GM18868 (cell line): ENCODE results near the gene BTBD18.
A peak's percentile ranks its signal among the peaks of the same experiment; 100 is the strongest.

Experiments
- ATAC-seq: cut with Tn5 transposase; IDR thresholded peaks from one replicate; pipeline ENCODE4 v1.9.1; 2021; ENCODE audit warnings: mild to moderate bottlenecking, moderate library complexity; ENCODE audit not compliant: unreplicated experiment

The BTBD18 gene

DNA sequence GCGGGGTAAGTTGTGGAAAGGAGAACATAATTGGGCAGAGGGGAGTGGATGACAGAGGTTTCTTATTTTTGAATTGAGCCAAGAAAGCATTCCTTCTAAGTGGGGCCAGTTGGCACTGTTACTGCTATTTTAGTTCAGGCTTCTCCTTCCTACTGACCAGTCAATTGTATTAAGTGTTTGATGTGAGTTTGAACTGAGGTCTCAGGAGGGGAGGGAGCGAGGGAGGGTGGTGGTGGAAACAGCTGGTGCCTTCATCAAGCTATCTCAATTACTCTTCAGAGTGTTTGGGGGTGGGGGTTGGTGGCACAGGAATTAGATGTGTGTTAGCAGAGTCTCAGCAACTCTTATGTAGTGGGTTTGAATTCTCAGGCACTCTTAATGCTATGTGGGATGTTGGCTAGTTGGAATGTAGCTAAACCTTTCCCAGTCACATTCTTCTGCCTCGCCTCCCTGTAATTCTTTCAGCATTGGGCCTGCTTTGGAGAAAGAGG lies 24.5 kb upstream of the BTBD18 start:
- no peak for ATAC-seq

DNA sequence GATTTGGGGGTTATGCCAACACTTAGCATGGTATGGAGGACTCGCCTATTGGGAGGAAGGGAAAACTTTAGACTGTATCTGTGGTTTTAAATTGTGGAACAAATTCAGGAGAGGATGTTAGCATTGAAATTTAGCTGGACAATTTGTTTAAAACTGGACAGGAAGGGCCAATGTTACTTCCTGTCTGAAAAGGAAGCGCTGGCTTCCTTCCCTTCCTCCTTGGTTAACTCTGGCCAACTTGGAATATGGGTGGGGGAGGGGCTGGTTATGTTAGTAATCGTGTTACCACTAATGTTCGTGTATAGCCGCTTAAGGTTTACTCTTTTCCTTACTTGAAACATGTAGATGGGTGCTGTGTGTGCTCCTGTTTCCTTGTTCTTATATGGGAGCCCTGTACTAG lies 23.9 kb upstream of the BTBD18 start:
- ATAC-seq: no peak

DNA sequence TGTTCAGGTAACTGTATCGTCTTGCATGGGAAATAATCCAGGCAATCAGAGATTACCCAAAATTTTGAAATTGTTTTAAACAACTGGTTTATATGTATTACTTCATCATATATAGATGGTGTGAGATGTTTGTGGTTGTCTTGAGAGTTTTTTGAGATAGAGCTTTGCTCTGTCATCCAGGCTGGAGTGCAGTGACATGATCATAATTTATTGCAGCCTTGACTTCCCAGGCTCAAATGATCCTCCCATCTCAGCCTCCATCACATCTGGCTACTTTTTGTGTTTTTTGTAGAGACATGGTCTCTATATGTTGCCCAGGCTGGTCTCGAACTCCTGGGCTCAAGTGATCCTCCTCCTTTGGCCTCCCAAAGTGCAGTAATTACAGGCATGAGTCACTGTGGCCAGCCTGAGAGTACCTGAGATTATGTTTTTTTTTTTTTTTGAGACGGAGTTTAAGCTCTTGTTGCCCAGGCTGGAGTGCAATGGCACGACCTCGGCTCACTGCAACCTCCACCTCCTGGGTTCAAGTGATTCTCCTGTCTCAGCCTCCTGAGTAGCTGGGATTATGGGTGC lies 21.5 kb upstream of the BTBD18 start:
- ATAC-seq: no peak

DNA sequence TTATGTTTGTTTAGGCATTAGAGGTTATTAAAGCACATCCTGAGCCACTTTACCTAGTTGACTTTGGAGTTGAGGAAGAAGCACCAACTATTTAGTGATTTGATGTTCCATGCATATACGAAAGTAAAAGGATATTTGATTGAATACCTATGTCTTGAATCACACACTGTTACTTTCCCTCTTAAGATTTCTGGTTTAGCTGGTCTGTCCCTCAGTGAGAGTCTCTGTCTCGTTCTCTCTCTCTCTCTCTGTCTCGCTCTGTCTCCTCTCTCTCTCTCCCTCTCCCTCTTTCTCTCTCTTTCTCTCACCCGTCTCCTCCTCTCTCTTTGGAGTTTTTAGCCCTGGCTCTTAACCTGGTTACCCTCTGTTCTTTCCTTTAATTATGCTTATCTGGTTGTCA lies 20.9 kb upstream of the BTBD18 start:
- no peak for ATAC-seq

DNA sequence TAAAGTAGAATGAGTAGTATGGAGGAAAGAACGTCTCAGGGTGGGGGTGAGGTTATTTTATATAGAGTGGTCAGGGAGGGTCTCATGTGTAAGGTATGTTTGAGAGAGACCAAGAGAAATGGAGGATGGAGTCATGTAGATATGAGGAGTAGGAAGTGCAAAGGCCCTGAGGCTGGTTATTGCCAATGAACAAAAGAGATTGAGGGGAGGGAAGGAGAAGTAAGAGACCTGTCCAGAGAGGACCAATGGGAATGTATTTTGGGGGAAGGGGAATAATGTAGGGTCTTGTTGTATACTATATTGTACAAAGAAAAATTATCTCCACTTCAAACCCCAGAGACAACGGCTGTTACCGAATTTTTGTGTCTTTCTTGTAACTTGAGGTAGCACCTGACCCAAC lies 19.7 kb upstream of the BTBD18 start:
- no peak for ATAC-seq

DNA sequence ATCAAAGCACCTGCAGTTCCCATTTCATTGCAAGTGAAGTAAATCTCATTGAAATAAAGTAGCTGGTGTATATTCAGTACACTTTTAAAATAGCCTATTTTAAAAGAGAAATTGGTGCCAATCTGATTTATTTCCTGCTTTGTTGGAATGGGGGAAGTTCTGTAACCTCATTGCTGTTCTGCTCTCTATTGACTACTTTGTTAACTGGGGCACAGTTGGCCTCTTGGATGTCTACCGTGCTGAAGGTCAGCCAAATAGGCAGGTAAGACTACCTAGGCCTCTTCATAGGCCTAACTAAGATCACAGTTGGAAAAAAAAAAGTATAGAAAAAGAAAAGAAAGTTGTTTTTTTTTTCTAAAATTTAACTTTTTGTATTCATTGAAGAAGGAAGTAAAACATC lies 19.2 kb upstream of the BTBD18 start:
- ATAC-seq: no peak

DNA sequence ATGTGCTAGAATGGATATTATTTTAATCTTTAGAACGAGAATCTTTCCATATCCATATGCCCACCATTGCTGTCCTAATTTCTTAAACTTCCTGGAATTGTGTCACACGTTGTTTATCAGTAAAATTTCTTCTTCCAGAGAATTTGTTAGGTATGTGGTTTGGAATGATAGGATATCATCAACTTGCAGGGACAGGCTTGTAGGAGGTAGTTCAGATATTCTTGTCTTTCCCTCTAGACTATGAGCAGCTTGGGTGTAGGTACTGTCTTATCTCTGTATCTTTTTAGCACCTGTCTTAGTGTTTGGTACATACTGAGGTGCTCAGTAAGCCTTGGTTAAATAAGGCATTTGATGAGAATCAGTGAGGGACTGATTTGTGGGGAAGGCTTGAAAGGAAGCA lies 13.4 kb upstream of the BTBD18 start:
- ATAC-seq: no peak

DNA sequence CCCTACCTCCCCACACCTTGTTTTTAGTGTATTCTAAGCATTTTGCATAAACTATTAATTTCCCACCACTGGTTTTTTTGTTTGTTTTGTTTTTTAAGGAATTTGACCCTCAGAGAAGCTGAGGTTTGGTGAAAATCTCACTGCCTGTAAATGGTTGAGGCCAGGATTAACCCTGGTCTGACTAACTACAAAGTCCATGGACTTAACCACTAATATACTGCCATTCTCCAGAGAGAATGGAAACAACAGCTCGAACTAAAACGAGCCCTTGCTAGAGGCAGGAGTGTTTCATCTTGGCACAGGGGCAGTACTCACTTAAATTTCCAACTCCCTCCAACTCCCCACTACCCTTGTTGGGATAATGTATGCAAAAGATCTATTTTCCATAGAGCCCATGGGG lies 12.9 kb upstream of the BTBD18 start:
- ATAC-seq: no peak

DNA sequence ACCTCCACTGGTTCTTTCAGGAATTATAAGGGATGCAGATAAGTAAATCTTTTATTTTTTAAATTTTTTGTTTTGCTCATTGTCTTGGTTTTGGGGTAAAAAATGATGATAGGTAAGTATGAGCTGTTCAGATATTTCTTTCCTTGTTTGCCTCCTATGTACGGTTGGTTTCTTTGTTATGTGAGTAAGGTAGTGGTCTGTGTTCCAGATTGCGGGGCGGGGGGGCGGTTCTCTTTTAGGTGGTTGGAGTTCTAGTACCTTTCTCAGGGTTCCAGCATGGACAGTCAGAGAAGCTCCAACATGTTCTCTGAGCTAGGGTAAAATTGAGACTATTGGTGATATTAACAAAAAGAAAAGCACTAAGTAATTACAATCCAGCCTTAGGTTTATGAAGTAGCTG lies 12.4 kb upstream of the BTBD18 start:
- ATAC-seq: no peak

DNA sequence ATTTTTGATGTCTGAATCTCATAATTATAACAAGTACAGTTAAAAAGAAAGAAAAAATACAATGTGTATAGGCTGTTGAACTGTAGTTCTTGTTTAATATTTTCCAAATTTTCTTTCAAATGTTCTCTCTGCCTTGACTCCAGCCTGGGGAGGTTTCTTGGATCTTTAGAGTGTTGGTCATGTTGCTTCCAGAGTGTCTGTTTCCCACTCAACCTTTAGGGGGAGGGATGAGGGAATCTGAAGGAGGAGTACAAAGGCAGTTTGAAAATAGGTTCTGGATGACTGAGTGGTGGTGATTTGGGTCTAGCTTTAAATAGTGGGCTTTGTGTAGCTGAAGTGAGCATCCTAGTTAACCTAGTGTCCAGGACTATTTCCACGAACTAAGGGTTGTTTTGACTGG lies 11.9 kb upstream of the BTBD18 start:
- ATAC-seq: no peak

DNA sequence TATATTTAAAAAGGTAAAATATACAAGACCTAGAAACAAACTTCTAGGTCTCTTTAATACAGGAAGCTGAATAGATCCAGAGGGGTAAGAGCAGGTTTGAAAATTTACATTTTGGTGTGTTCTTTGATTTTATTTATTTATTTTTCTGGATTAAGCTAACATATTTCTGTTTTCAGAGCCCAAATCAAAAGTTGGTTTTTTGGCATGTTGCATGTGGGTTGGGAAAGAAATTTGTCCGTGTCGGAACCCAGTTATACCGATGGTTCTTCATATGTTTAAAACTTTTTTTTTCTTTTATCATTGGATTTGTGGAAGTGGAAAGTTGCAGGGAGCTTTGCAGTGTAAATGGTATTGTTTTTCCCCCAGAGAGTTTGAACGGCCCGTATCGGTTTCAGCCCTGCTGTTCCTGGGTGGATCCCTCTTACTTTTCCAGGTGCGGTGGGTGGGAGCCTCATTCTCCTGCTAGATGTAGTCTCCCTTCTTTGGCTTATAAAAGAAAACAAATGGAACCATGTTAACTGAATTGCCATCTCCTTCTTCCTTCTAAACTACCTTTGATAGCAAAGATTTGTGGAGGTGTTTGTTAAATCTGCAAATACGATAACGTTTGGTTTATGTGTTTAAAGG lies 10.7 kb upstream of the BTBD18 start:
- ATAC-seq: no peak

DNA sequence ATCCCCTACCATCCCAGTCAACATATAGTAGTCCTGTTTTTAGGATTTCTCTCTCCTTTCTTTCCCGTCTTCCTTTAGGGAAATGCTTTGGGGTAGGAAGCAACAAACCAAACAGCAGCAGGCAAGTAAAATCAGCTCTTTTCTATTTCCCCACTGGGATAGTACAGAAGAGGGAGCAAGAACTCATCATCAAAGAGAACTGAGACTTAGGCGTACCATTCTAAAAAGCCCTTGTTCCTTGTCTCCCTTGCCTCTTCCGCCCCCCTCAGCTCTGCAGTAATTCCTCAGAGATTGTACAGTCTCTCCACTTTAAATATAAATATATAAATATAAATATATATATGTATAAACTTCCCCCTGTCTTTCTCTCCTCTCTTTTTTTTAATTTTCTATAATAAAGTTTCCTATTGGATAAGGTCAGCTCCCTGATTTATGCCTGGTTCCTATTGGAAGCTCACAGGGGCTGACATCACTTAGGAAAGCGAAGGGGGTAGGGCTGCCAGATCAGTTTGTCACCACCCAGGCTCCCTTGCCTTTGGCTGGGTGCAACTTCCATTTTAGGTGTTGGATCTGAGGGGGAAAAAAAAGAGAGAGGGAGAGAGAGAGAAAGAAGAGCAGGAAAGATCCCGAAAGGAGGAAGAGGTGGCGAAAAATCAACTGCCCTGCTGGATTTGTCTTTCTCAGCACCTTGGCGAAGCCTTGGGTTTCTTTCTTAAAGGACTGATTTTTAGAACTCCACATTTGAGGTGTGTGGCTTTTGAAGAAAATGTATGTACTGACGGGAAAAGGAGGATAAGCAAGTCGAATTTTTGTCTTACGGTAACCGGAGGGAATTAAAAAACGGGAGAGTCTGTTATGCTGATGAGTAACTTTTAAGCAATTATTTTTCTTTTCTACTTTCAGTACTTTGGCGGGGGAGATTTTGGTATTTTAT lies 9.9 kb upstream of the BTBD18 start, which contains the start of gene CTNND1:
Gene CTNND1 (plus strand): TSS at position 502 of the 934 bp plus-strand sequence. CDS start 29,677 bp downstream, outside the sequence.
- peak; percentile 97 for ATAC-seq

DNA sequence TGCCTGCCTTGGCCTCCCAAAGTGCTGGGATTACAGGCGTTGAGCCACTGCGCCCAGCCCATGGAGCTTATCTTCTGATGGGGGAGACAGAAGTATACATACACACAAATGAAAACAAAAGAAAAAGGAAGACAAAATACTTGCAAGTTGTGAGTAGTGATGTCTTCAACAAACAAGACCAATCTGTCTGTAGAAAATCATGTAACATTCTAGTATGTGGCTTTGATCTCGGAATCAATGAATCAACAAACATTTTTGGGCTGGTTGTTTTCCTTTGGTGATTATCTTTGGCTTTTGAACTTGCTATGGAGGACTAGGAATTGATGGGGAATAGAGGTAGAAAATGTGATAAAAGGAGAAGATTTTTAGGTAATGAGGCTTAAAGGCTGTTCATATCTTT lies 6.6 kb upstream of the BTBD18 start:
- no peak for ATAC-seq

DNA sequence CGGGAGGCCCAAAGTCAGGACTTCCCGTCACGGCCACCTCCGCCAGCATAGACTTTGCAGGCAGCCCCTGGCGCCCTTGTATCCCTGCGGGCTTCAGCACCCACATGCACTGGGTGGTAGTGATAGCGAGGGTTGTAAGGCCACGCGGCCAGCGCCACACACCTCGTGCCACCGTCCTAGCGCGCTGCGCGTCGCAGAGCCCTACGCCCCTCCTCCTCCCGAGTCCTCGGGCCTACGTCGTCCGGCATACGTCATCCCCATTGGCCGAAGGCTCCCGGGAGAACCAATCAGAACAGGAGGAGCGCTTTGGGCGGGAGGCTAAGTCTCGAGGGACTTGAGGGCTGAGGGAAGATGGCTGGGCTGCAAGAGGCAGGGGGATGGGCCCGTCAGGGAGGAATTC lies 1.3 kb upstream of the BTBD18 start:
- ATAC-seq: no peak

DNA sequence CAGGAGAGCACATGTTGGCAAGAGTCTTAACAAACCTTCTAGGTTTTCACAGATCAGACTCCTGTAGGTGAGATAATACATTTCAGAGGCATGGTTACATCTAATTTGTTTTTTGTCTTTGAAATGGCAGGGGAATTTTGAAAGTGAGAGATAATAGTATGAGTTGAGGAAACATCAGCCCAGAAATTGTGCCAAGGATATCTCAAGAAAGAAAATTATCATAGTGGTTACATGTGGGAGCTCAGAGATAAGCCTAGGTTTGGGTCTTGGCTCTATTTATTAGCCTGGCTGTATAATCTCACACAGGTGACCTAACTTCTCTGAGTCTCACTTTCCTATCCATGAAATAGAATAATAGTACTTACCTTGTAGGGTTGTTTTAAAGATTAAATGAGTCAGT lies 443 bp downstream of the BTBD18 start:
- ATAC-seq: no peak

DNA sequence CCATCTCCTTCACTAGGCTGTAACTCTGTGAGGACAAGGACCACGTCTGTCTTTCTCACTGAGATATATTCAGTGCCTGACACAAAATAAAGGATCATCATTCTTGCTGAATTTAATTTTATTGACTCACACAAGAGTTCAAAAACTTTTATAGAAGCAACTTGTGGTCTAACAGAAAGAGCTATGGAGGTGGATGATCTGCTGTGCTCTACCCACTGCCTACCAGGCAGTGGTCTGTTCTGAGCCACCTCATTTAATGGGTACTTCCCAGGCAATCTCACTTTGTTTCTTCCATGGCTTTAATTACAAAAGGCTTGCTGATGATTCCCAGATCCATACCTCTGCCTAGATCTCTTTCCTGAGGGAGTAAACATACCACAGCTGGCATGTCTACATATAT lies 4.7 kb downstream of the BTBD18 start:
- no peak for ATAC-seq

DNA sequence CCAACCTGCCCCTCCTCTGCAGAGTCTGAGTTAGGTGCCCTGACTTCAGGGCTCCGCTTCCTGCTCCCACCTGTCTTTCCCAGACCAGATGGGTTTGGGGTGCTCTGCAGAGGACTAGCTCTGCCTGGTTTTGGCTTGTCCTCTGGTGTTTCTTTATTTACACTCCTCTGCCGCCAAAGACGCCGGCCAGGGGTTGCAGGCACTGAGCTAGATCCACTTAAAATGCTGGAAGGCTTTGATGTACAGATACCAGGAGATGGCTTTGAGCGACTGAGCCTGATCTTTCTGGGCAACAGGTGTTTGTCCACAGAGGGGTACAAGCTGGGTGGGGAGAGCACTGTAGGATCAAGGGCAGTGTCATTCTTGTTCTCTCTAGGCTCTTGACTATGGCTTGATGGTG lies 6.4 kb downstream of the BTBD18 start:
- no peak for ATAC-seq

DNA sequence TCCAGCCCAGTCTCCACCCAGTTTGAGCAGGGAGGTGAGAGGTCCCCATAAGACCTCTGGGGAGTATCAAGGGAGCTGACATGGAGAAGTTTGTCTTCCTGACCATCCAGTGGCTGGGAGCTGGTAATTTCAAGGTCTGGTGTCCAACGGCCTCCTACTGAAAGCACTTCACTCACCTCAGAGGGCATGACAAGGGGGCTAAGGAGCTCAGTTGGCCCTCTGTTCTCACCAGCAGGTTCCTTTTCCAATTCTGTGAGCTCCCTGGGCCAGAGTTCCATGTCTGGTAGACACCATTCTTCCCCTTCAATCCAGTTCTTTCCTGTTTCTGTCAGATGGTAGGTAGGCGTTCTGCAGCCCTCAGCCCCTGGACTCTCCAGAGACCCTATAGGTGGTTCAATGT lies 7.3 kb downstream of the BTBD18 start:
- ATAC-seq: no peak

DNA sequence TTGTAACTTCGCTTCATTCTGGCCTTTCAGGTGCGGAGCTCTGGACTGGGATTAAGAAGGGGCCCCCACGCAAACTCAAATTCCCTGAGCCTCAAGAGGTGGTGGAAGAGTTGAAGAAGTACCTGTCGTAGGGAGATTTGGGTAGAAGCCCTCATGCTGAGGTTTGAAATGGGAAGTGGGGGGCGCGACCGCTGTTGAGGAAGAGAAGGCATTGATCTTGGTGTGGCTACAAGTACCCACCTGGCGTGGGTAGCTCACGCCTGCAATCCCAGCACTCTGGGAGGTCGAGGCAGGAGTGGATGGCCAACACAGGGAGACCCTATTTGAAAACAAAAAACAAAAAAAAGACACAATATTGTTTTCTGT lies 9.5 kb downstream of the BTBD18 start:
- no peak for ATAC-seq

DNA sequence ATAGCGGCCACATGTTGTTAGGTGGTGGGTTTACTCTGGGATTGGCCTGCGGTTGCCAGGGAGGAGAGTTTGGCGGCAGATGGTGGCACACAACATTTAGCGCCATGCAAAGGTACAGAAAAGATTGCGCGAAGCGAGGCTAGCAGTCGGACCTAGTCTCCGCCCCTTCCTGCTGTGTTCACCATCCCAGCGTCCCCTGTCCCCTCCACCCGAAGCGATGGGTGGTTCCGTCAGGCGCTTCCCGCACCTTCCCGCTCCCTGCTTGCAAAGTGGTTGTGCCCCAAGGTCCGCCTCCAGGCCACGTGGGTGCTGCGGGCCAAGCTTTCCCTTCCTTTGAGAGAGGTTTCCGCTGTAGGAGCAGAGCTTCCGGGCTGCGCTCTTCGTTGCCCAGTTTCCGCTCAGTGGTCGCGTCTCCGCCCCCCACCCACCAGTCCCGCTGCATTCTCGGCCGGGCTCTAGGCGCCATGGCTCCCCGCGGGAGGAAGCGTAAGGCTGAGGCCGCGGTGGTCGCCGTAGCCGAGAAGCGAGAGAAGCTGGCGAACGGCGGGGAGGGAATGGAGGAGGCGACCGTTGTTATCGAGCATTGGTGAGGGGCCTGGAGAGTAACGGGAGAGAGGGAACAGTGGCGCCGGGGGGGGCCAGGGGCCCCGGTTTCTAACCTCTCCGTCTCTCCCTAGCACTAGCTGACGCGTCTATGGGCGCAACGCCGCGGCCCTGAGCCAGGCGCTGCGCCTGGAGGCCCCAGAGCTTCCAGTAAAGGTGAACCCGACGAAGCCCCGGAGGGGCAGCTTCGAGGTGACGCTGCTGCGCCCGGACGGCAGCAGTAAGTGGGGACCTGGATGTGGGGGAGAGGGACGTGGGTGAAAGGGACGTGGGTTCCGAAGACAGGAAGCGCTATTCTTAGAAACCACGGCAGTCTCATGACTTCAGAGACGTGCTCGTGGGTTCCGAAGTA lies 10.2 kb downstream of the BTBD18 start, which contains the start of gene SELENOH:
Gene SELENOH (plus strand): TSS at position 360 of the 955 bp plus-strand sequence. CDS start 105 bp downstream, at position 465.
- peak; percentile 92 for ATAC-seq
